Ishikawa (cell line): Measurements from ENCODE around the gene CPNE4.

Experiments used
- EGR1 ChIP-seq: IDR thresholded peaks from 2 replicates; pipeline ENCODE4 v1.6.1; 2012
- TF ChIP-seq, protein P1 (sequence below): IDR thresholded peaks from 2 replicates; pipeline ENCODE4 v1.6.1; 2012

DNA sequence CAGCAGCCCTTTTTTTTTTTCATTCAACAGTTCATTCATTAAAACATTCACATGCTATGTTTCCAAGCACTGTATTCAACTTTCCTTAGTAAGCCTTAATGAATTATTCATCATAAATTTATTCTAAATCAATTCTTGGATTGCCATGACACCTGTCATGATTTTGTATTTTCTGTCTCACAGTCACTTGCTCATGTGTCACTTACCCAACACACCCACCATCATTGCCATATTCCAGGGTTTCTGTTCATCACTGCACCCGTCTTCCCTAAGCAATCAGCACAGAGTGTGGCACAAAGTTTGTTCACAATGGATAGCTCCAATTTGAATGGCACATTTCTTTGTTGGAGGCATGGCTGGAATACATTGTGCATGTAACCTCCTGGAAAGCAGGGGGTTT is 27.2 kb downstream of the CPNE4 start:
- TF ChIP-seq EGR1, result no peak
- TF ChIP-seq, protein P1, sequence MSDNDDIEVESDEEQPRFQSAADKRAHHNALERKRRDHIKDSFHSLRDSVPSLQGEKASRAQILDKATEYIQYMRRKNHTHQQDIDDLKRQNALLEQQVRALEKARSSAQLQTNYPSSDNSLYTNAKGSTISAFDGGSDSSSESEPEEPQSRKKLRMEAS, result no peak
